Measurements from ENCODE around the gene NEK1.

The NEK1 gene

DNA sequence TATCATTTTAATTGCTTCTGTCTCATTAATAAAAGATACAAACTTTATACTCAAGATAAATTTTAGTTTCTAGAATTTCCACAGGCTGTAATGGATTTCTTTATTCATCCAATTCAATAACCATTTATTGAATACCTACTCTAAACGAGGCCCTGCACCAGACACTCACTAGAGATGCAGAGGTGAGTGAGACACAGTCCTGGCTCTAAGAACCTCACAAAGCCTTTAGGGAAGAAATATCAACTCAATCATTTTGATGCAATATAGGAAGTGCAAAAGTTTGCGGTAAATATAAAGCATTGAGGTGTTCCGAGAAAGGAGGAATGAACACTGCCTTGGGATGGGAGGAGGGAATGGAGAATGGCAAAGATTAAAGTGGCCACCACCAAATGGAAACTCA is 260.0 kb downstream of the NEK1 start:
- FAIRE-seq = no peak

DNA sequence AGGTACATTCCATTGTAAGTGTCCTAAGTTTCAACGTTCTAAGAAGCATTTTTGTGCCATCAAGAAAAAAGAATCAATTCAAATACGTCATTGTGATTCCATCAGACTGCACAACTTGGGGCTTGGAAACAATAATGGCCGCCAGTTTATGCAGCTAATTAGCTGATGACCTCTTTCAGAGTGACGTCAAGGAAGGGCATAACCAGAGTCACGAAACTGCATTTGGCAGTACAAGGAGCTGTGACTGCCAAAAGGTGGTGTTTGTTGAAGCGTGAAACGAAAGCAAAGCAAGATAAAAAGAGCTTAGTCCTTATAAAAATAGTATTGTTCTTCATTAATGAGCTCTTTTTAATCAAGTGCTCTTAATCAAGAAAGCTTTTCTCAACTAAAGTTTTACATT is 260.5 kb downstream of the NEK1 start:
- no peak for FAIRE-seq

DNA sequence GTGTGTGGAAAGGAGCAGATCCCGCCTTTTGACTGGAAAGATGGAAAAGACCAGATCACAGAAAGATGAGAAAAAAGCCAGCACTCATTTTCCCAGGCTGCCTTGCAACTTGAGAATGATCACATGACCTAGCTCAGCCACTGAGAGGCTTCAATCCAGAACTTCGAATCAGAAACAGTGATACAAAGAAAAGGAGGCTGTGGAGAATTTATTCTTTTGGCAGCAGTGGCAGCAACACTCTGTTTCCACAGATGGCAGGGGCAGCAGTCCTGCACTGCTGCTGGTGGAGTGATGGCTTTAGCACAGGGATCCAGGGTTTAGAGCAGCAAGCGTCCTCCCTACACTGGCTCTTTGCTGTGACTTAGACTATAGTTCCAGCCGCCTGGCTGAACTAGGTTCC is 263.8 kb downstream of the NEK1 start:
- FAIRE-seq = no peak

- no peak for FAIRE-seq
These were observed 265.5 kb downstream of the NEK1 start for GRCh38 chr4:169346840-169347239.

DNA sequence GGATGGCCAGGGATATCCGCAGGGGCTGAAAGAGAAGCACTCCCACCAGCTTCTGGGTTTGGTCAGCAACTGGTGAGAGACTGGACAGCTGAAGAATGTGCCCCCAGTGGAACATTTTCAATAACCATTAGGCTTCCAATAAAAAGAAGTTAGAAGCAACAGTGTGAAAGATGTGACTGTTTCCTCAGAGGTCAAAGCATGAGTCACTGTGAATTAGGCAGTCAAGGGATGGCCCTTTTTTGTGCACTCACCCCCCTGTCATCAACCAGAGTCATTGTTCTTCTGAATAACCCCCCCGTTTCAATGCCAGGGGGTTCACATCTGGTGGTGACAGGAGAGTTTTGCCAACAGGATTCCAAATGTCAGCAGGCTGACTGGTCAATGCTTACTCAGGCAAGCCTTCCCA is 267.1 kb downstream of the NEK1 start:
- no peak for FAIRE-seq

All from islet of Langerhans (tissue), 1 donor.